AG09309 (cell line): ENCODE results near the gene BLVRB.
"Not testable (repeated sequence)": the region's sequence is repeated elsewhere in the genome, so short reads cannot be mapped to it uniquely, and the experiment has no call there.

ENCODE experiments used
- DNase-seq: peaks from one replicate; pipeline ENCODE4 v3.0.0-alpha.2; 2010; ENCODE audit warnings: low read depth
- H3K4me3 ChIP-seq: 2 replicates; pipeline ENCODE4 v1.5.1; 2011; ENCODE audit warnings: mild to moderate bottlenecking, low read depth, low read length, moderate library complexity; ENCODE audit not compliant: control insufficient read depth
- TF ChIP-seq, protein P1 (sequence below): IDR thresholded peaks from 2 replicates; pipeline ENCODE4 v1.5.1; 2011; ENCODE audit warnings: mild to moderate bottlenecking, low read depth, low read length, inconsistent platforms; ENCODE audit not compliant: insufficient read depth, control insufficient read depth; ENCODE audit errors: missing control alignments

The BLVRB gene

DNA sequence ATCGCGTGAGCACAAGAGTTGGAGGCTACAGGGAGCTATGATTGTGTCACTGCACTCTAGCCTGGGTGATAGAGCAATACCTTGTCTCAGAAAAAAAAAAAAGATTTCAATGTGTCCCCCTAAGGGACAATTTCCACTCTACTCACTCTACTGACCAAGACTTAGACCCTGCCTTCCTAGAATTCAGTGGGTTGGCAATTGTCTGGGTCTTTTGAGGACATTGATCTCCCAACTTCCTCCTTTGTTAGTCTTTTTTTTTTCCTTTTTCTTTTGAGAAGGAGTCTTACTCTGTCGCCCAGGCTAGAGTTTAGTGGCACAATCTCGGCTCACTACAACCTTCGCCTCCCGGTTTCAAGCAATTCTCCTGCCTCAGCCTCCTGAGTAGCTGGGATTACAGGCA lies 3.5 kb upstream of the BLVRB start:
- TF ChIP-seq, protein P1, sequence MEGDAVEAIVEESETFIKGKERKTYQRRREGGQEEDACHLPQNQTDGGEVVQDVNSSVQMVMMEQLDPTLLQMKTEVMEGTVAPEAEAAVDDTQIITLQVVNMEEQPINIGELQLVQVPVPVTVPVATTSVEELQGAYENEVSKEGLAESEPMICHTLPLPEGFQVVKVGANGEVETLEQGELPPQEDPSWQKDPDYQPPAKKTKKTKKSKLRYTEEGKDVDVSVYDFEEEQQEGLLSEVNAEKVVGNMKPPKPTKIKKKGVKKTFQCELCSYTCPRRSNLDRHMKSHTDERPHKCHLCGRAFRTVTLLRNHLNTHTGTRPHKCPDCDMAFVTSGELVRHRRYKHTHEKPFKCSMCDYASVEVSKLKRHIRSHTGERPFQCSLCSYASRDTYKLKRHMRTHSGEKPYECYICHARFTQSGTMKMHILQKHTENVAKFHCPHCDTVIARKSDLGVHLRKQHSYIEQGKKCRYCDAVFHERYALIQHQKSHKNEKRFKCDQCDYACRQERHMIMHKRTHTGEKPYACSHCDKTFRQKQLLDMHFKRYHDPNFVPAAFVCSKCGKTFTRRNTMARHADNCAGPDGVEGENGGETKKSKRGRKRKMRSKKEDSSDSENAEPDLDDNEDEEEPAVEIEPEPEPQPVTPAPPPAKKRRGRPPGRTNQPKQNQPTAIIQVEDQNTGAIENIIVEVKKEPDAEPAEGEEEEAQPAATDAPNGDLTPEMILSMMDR = no peak
- H3K4me3 ChIP-seq = no peak overlapping the region
- no peak for DNase-seq

DNA sequence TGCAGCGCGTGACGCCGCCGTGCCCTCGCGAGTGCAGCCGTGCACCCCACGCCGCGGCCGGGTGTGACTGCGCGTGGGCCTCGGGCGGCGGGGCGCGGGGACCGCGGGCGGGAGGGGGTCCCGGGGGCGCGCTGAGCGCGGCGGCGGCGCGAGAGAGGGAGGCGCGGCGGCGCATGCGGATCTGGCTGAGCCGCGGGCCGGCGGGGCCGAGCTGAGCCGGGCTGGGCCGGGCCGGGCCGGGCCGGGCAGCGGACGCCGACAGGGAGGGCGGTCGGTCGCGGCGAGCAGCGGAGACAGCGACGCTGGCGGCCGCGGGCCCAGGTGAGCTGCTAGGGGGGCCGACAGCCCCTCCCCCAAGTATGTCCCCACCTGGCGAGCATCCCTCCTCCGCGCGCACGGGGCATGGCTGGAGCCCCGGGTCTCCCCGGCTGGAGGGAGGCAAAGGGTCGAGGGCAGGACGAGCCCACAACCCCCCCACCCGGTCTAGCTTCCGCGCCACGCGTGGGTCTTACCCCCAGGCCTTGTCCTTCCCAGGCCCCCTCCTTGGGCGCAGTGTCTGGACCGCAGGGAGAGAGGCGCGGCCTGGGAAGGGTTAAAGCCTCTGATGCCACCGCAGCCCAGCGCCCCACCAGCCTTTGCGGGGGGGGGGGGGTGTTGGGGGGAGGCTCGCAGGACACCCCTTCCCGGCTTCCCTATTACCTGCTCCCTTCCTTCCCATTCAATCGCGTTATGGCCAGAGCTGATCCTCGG lies 1.6 kb upstream of the BLVRB start, which contains the start of gene SPTBN4:
Gene SPTBN4, plus strand, starts transcription at position 17 of the 750 bp plus-strand sequence. CDS start 5,621 bp downstream, outside the sequence.
- H3K4me3 ChIP-seq = peak within 1 kb of the TSS; percentile 40
- TF ChIP-seq, protein P1 = no peak
- DNase-seq = no peak

DNA sequence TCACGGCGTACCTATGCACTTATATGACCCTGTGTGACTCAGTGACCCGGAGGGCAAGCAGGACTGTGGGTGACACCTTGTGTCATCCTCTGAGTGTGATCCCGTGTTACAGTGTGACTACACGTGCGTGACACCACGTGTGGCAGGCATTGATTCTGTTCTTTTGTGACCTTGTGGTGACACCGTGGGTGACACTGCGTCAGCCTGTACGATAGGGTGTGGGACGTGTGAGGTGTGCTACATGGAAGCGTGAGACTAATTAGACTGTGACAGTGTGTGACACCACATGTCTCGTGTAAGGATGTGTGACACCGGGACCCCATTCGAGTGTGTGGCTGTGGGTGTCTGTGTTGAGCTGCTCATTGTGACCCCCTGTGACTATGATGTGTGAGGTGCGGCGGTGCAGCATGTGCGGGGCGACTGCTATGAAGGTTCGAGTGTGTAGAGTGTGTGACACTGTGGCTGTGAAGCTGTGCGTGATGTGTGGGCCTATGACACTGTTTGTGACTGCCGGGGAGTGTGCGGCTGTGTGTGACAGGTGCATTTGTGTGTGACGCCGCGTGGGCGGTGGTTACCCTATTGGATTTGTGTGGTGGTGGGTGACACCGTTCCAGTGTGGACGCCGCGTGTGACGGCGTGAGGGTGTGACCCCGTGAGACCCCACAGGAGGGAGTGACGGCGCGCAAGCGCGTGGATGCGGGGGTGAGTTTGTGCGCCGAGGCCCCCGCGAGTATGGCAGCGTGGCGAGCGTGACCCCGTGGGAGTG lies 857 bp upstream of the BLVRB start:
- peak overlapping the region; percentile 40 for H3K4me3 ChIP-seq
- TF ChIP-seq, protein P1 = no peak
- no peak for DNase-seq

DNA sequence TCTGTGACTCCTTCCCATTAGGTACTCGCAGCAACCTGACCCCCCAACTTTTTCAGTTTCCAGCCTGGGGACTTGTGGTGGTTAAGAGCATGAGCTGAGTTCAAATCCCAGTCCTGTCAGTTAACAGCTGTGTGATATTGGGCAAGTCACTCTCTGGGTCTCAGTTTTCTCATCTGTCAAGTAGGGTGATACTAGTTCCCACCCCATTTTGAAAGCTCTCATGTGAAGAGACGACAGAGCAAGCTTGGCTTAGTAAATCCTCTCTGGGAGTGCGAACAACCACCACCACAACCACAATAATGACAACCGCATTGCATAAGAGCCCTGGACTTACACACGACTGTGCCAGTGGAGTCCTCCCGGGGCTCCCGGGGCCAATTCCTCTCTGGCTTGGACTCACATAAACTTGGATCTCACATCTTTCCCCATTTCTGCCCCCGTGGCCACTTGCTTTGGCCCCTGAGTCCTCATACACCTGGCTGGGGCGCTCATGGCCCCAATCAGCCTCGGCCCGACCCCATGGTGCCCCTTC lies 454 bp downstream of the BLVRB start:
- TF ChIP-seq, protein P1 = no peak
- H3K4me3 ChIP-seq = peak overlapping the region; percentile 61
- DNase-seq = peak; percentile 86

DNA sequence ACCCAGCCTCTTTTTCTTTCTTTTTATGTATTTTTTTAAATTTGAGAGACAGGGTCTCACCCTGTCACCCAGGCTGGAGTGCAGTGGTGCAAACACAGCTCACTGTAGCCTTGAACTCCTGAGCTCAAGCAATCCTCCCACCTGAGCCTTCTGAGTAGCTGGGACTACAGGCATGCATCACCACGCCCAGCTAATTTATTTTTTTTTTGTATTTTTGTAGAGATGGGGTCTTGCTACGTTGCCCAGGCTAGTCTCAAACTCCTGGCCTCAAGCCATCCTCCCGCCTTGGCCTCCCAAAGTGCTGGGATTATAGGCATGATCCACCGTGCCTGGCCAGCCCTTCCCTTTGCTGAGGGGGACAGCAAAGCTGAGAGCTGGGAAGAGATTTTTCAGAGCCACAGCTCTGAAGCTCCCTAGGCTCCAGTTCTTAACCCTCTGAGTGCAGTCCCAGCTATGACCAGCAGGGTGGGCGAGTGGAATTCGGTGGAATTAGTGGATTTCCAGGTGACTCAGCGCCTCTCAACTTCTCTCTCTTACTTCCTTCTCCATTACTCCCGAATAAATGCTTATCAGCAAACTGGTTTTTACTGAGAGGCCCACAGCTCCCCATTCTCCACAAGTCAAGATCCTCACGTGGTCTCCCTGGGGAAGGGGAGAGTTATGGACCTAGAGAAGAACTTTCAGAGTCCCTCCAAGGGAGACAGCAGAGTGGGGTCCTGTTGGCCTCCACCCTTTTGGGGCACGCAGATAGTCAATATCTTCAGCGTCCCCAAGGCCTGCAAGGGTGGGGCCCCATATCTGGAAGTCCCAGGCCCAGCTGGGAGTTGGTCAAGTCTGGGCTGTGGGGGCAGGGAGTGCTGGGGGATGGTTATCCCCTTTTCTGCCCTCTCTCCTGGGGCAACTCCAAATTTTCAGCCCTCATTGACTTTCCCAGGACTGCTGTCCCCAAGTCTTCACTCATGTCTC lies 1.2 kb downstream of the BLVRB start:
- H3K4me3 ChIP-seq = peak overlapping the region; percentile 61
- TF ChIP-seq, protein P1 = peak; percentile 91
- peak; percentile 73 for DNase-seq

DNA sequence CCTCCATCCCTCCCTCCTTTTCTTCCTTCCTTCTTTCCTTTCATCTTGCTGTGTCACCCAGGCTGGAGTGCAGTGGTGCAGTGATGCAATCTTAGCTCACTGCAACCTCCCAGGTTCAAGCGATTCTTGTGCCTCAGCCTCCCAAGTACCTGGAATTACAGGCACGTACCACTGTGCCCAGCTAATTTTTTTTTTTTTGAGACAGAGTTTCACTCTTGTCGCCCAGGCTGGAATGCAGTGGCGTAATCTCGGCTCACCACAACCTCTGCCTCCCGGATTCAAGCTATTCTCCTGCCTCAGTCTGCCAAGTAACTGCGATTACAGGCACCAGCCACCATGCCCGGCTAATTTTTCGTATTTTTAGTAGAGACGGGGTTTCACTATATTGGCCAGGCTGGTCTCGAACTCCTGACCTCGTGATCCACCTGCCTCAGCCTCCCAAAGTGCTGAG lies 1.9 kb downstream of the BLVRB start:
- not testable (repeated sequence) for DNase-seq, H3K4me3 ChIP-seq
